Left ventricle myocardium superior (tissue), 1 donor: ENCODE data around the gene CCDC195. TPM values are rescaled to one million over a fixed set of nuclear protein-coding genes. Genes with fewer than 3 reads are reported as not detected.
"Not testable (repeated sequence)": the region's sequence is repeated elsewhere in the genome, so short reads cannot be mapped to it uniquely, and the experiment has no call there.

ENCODE experiments used
- ATAC-seq: fragments of 200-7000 bp; cut with Tn5 transposase; one replicate; pipeline ENCODE4 v1.9.1; 2020; ENCODE audit warnings: mild to moderate bottlenecking, moderate library complexity
- DNase-seq: peaks from one replicate; pipeline ENCODE4 v3.0.0-alpha.2; 2020
- intact Hi-C: fragments of 100-400 bp; cut with micrococcal nuclease; formaldehyde crosslinking; loops from one replicate; pipeline ENCODE4 v1.11.0; 2022
- total RNA-seq: library from RNA; stranded (reverse); fragmentation: NEBNext Ultra II Directional; extraction: Animal tissue kit (Norgen Biotek cat#: 25700); gene quantifications from one replicate; pipeline ENCODE4 v1.2.1, GENCODE V29; 2021
- donor health status: DM: no; HTN: yes; CAD: no; lungs with severe emphysema.

CCDC195 gene
- total RNA-seq, 1 donor from 2014 or later = not detected

- no peak for DNase-seq
- intact Hi-C loops = no loop called here
- ATAC-seq = no peak
These were observed 6.9 kb downstream of the CCDC195 start for GRCh38 chr2:224709301-224709700.

- intact Hi-C loops = no loop called here
- ATAC-seq = no peak
- DNase-seq = no peak
These were observed 21.7 kb downstream of the CCDC195 start for GRCh38 chr2:224694502-224694901.

- intact Hi-C loops = no loop called here
- no peak for ATAC-seq
- no peak for DNase-seq
These were observed 24.6 kb downstream of the CCDC195 start for GRCh38 chr2:224691563-224691962.

GRCh38 chr2:224690868-224691267 lies 25.3 kb downstream of the CCDC195 start:
- DNase-seq = no peak
- ATAC-seq = no peak
- intact Hi-C loops = no loop called here

GRCh38 chr2:224689539-224689938 lies 26.6 kb downstream of the CCDC195 start:
- ATAC-seq = no peak
- intact Hi-C loops = no loop called here
- no peak for DNase-seq

- intact Hi-C loops = no loop called here
- ATAC-seq = no peak
- no peak for DNase-seq
These were observed 27.2 kb downstream of the CCDC195 start for GRCh38 chr2:224688997-224689396.

- DNase-seq (no peak), ATAC-seq (no peak)
- intact Hi-C loops = no loop called here
These were observed 29.0 kb downstream of the CCDC195 start for GRCh38 chr2:224687156-224687555.

- intact Hi-C loops = no loop called here
- ATAC-seq = no peak
These were observed 31.0 kb downstream of the CCDC195 start for GRCh38 chr2:224685121-224685520.

GRCh38 chr2:224682134-224682533 lies 34.0 kb downstream of the CCDC195 start:
- ATAC-seq = no peak
- DNase-seq = no peak
- intact Hi-C loops = no loop called here

More at GRCh38 chr2:224685121-224685520, 31.0 kb downstream of the CCDC195 start:
- no peak for DNase-seq

GRCh38 chr2:224671731-224672130 lies 44.4 kb downstream of the CCDC195 start:
- DNase-seq (no peak), ATAC-seq (no peak)
- intact Hi-C loops = no loop called here

GRCh38 chr2:224670203-224670602 lies 46.0 kb downstream of the CCDC195 start:
- intact Hi-C loops = no loop called here
- ATAC-seq (no peak), DNase-seq (no peak)

- no peak for DNase-seq
- ATAC-seq = no peak
- intact Hi-C loops = no loop called here
These were observed 46.7 kb downstream of the CCDC195 start for GRCh38 chr2:224669449-224669848.

- DNase-seq = no peak
- intact Hi-C loops = no loop called here
- ATAC-seq = no peak
These were observed 47.8 kb downstream of the CCDC195 start for GRCh38 chr2:224668123-224668909.

GRCh38 chr2:224666951-224667553 lies 49.1 kb downstream of the CCDC195 start:
- no peak for DNase-seq
- intact Hi-C loops = no loop called here
- no peak for ATAC-seq

GRCh38 chr2:224663322-224663721 lies 52.8 kb downstream of the CCDC195 start:
- ATAC-seq, DNase-seq, intact Hi-C loops: not testable (repeated sequence)

GRCh38 chr2:224661708-224662107 lies 54.5 kb downstream of the CCDC195 start:
- intact Hi-C loops, ATAC-seq, DNase-seq: not testable (repeated sequence)

GRCh38 chr2:224659714-224660113 lies 56.5 kb downstream of the CCDC195 start:
- ATAC-seq (no peak), DNase-seq (no peak)
- intact Hi-C loops = no loop called here

GRCh38 chr2:224658780-224659405 lies 57.3 kb downstream of the CCDC195 start:
- DNase-seq = no peak
- no peak for ATAC-seq
- intact Hi-C loops = no loop called here

GRCh38 chr2:224657349-224657748 lies 58.8 kb downstream of the CCDC195 start:
- intact Hi-C loops = no loop called here
- ATAC-seq = no peak
- no peak for DNase-seq

- DNase-seq (no peak), ATAC-seq (no peak)
- intact Hi-C loops = no loop called here
These were observed 61.1 kb downstream of the CCDC195 start for GRCh38 chr2:224655006-224655537.
